K562 (cell line): ENCODE results near the gene ZBP1. TPM values are rescaled to one million over a fixed set of nuclear protein-coding genes. Genes with fewer than 3 reads are reported as not detected.

Experiments
- BACH1 ChIP-seq: fragments of 200-800 bp; sonication (Bioruptor generic); IDR thresholded peaks from 2 replicates; pipeline ENCODE4 v1.6.1; 2016; ENCODE audit warnings: missing genetic modification characterization, missing compliant biosample characterization
- CEBPZ ChIP-seq: fragments of 150-350 bp; IDR thresholded peaks from 2 replicates; pipeline ENCODE4 v1.6.1; 2014; ENCODE audit warnings: low read depth, mild to moderate bottlenecking, low read length, borderline replicate concordance
- CXXC5 ChIP-seq: fragments of 250-450 bp; sonication (Bioruptor Pico); IDR thresholded peaks from 2 replicates; pipeline ENCODE4 v1.8.0; 2022; ENCODE audit warnings: inconsistent platforms, mild to moderate bottlenecking, moderate library complexity
- DLX4 ChIP-seq: fragments of 250-450 bp; sonication (Bioruptor Pico); IDR thresholded peaks from 2 replicates; pipeline ENCODE4 v1.6.1; 2021; ENCODE audit warnings: mild to moderate bottlenecking
- HMG20B ChIP-seq: fragments of 250-450 bp; sonication (Bioruptor Pico); IDR thresholded peaks from 2 replicates; pipeline ENCODE4 v1.5.0; 2021; ENCODE audit warnings: mild to moderate bottlenecking
- PTBP1 ChIP-seq: fragments of 200-400 bp; formaldehyde crosslinking; IDR thresholded peaks from 2 replicates; pipeline ENCODE4 v1.6.1; 2017; ENCODE audit warnings: low read depth, low read length
- SIN3A ChIP-seq, 2 experiments: fragments of 150-350 bp in 1 of 2; IDR thresholded peaks; 2 replicates each; pipeline ENCODE4 v1.6.1; 2011 to 2016; ENCODE audit warnings: borderline replicate concordance in 2 of 2, low read depth in 2 of 2, low read length in 2 of 2, mild to moderate bottlenecking in 2 of 2, moderate library complexity in 2 of 2; ENCODE audit not compliant: control insufficient read depth in 1 of 2
- TCF3 ChIP-seq: sonication (generic); formaldehyde crosslinking; IDR thresholded peaks from 2 replicates; pipeline ENCODE4 v1.4.0; 2020; ENCODE audit warnings: mild to moderate bottlenecking, missing genetic modification reagents
- ZNF384 ChIP-seq: IDR thresholded peaks from 2 replicates; pipeline ENCODE4 v1.6.1; 2012; ENCODE audit warnings: low read depth, low read length, improper control_type of control experiment
- ZSCAN29 ChIP-seq: fragments of 450-650 bp; IDR thresholded peaks from 2 replicates; pipeline ENCODE4 v1.6.1; 2017
- polyA plus RNA-seq, 8 experiments: library from polyadenylated mRNA; depleted of rRNA in 4 of 8; stranded (reverse) in 5 of 8; unstranded in 3 of 8; fragments of >200 nt; fragmentation: Nextera tagmentation in 2 of 8; fragmentation: Illumina TruSeq in 1 of 8; extraction: Ambion mirVana in 2 of 8; extraction: Trizol in 1 of 8; gene quantifications; 2 replicates each; pipeline versions ENCODE4 v1.2.1 to v1.2.3, GENCODE V29; 2011 to 2014; ENCODE audit warnings: inconsistent platforms in 1 of 8, missing spikeins in 1 of 8
- total RNA-seq, 7 experiments: library from RNA; depleted of rRNA in 6 of 7; stranded (reverse); fragments of >200 nt in 6 of 7; fragmentation: Illumina TruSeq in 2 of 7; extraction: Trizol in 2 of 7; gene quantifications; 2 replicates each; pipeline versions ENCODE4 v1.2.1 to v1.2.3, GENCODE V29; 2011 to 2021; ENCODE audit warnings: low replicate concordance in 1 of 7
- TF ChIP-seq, protein P1 (sequence below): sonication (generic); formaldehyde crosslinking; IDR thresholded peaks from 2 replicates; pipeline ENCODE4 v1.8.0; 2022; ENCODE audit warnings: missing genetic modification reagents, mild to moderate bottlenecking, moderate library complexity, borderline replicate concordance

Gene ZBP1
- total and polyA plus RNA-seq, 9 of the 15 experiments (the other 6 are each of a cell fraction or from before 2014, with no cell fraction given) = not detected

- TF ChIP-seq, protein P1, sequence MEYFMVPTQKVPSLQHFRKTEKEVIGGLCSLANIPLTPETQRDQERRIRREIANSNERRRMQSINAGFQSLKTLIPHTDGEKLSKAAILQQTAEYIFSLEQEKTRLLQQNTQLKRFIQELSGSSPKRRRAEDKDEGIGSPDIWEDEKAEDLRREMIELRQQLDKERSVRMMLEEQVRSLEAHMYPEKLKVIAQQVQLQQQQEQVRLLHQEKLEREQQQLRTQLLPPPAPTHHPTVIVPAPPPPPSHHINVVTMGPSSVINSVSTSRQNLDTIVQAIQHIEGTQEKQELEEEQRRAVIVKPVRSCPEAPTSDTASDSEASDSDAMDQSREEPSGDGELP (CRISPR knock-in tag) = no peak
- TF ChIP-seq SIN3A (IDR thresholded peaks at IDR 0.05; ENCODE audit: borderline replicate concordance in 2 of 2, control insufficient read depth in 1 of 2, low read depth in 2 of 2, low read length in 2 of 2) (no peak), PTBP1 (no peak), ZNF384 (no peak), HMG20B (CRISPR knock-in tag) (no peak), DLX4 (no peak), BACH1 (tag) (no peak), ZSCAN29 (no peak), CEBPZ (no peak), CXXC5 (CRISPR knock-in tag) (no peak), TCF3 (CRISPR knock-in tag) (no peak)
Measured at GRCh38 chr20:57564180-57564802, 55.9 kb downstream of the ZBP1 start (continued).
